GM23338 (cell line): ENCODE data around the gene CSKMT. TPM values are rescaled to one million over a fixed set of nuclear protein-coding genes. Genes with fewer than 3 reads are reported as not detected.
A peak's percentile ranks its signal among the peaks of the same experiment; 100 is the strongest.

Source experiments
- ATAC-seq: fragments of 200-7000 bp; cut with Tn5 transposase; 3 replicates; pipeline ENCODE4 v1.9.1; 2020
- DNase-seq: peaks from one replicate; pipeline ENCODE4 v3.0.0-alpha.2; 2015; ENCODE audit warnings: low spot score
- H2AFZ ChIP-seq: fragments of 200-600 bp; sonication (generic); 2 replicates; pipeline ENCODE4 v1.8.0; 2016; ENCODE audit warnings: antibody characterized with exemption, mild to moderate bottlenecking, moderate library complexity
- H3F3A ChIP-seq: fragments of 200-600 bp; sonication (generic); replicated peaks from 2 replicates; pipeline ENCODE4 v1.8.0; 2017; ENCODE audit warnings: antibody characterized with exemption, mixed run types, low read depth
- H3K27ac ChIP-seq: fragments of 200-600 bp; sonication (generic); 2 replicates; pipeline ENCODE4 v1.6.1; 2016; ENCODE audit warnings: low read depth
- H3K27me3 ChIP-seq: fragments of 200-600 bp; sonication (generic); 2 replicates; pipeline ENCODE4 v1.8.0; 2016; ENCODE audit warnings: mild to moderate bottlenecking, mixed run types, moderate library complexity; ENCODE audit not compliant: insufficient read depth
- H3K36me3 ChIP-seq: fragments of 200-600 bp; sonication (generic); 2 replicates; pipeline ENCODE4 v1.8.0; 2016; ENCODE audit warnings: mild to moderate bottlenecking; ENCODE audit not compliant: insufficient read depth
- H3K4me1 ChIP-seq: fragments of 200-600 bp; sonication (generic); 2 replicates; pipeline ENCODE4 v1.8.0; 2016; ENCODE audit warnings: mild to moderate bottlenecking, moderate library complexity; ENCODE audit not compliant: insufficient read depth
- H3K4me2 ChIP-seq: fragments of 200-600 bp; sonication (generic); 2 replicates; pipeline ENCODE4 v1.7.1; 2017; ENCODE audit warnings: mixed run types
- H3K4me3 ChIP-seq: fragments of 200-600 bp; sonication (generic); 2 replicates; pipeline ENCODE4 v1.6.1; 2016; ENCODE audit warnings: mixed run types
- H3K79me2 ChIP-seq: fragments of 200-600 bp; sonication (generic); replicated peaks from 2 replicates; pipeline ENCODE4 v1.8.0; 2017; ENCODE audit warnings: mild to moderate bottlenecking; ENCODE audit not compliant: insufficient read depth
- H3K9me2 ChIP-seq: fragments of 200-600 bp; sonication (generic); 2 replicates; pipeline ENCODE4 v1.8.0; 2017; ENCODE audit not compliant: insufficient read depth
- H4K20me1 ChIP-seq: fragments of 200-600 bp; sonication (generic); replicated peaks from 2 replicates; pipeline ENCODE4 v1.8.0; 2017; ENCODE audit warnings: mild to moderate bottlenecking; ENCODE audit not compliant: insufficient read depth
- H3K27ac Mint-ChIP-seq: 2 replicates; pipeline ENCODE4 v1.8.0; 2020; ENCODE audit warnings: inconsistent platforms, mild to moderate bottlenecking, moderate library complexity, mixed read lengths
- H3K27me3 Mint-ChIP-seq: 3 replicates; pipeline ENCODE4 v1.8.0; 2022; ENCODE audit warnings: low read depth, mild to moderate bottlenecking, moderate library complexity, mixed read lengths, inconsistent platforms; ENCODE audit not compliant: insufficient read depth, poor library complexity
- H3K36me3 Mint-ChIP-seq: 3 replicates; pipeline ENCODE4 v1.8.0; 2021; ENCODE audit warnings: low read depth, mild to moderate bottlenecking, inconsistent platforms, moderate library complexity, mixed read lengths
- H3K4me1 Mint-ChIP-seq: 3 replicates; pipeline ENCODE4 v1.8.0; 2020; ENCODE audit warnings: mild to moderate bottlenecking, inconsistent platforms, mixed read lengths
- H3K4me3 Mint-ChIP-seq: 3 replicates; pipeline ENCODE4 v1.8.0; 2021; ENCODE audit warnings: moderate library complexity, mild to moderate bottlenecking, inconsistent platforms, mixed read lengths
- H3K9me3 Mint-ChIP-seq: 3 replicates; pipeline ENCODE4 v1.8.0; 2020; ENCODE audit warnings: moderate library complexity, mild to moderate bottlenecking, inconsistent platforms, mixed read lengths
- ETS1 ChIP-seq: IDR thresholded peaks from 2 replicates; pipeline ENCODE4 v1.6.1; 2016; ENCODE audit warnings: antibody characterized with exemption
- EZH2 ChIP-seq: fragments of 200-600 bp; sonication (generic); IDR thresholded peaks from one replicate; pipeline ENCODE4 v1.8.0; 2017; ENCODE audit warnings: antibody characterized with exemption, mild to moderate bottlenecking, low read depth; ENCODE audit not compliant: unreplicated experiment
- NANOG ChIP-seq: IDR thresholded peaks from 2 replicates; pipeline ENCODE4 v1.6.1; 2016; ENCODE audit warnings: antibody characterized with exemption, borderline replicate concordance
- POLR2AphosphoS5 ChIP-seq: IDR thresholded peaks from 2 replicates; pipeline ENCODE4 v1.6.1; 2016; ENCODE audit warnings: antibody characterized with exemption, low read depth
- ZNF114 ChIP-seq: fragments of 250-450 bp; sonication (Bioruptor Pico); IDR thresholded peaks from 2 replicates; pipeline ENCODE4 v1.5.0; 2020; ENCODE audit warnings: mild to moderate bottlenecking, moderate library complexity
- polyA plus RNA-seq: library from polyadenylated mRNA; unstranded; fragments of >200 nt; fragmentation: Nextera tagmentation; extraction: Ambion mirVana; gene quantifications from 2 replicates; pipeline ENCODE4 v1.2.1, GENCODE V29; 2016
- total RNA-seq: library from RNA; depleted of rRNA; stranded (reverse); fragments of >200 nt; shearing (Covaris generic); gene quantifications from 2 replicates; pipeline ENCODE4 v1.2.3, GENCODE V29; 2014
- TF ChIP-seq, protein P1 (sequence below): IDR thresholded peaks from one replicate; pipeline ENCODE4 v1.6.1; 2018; ENCODE audit warnings: antibody characterized with exemption; ENCODE audit not compliant: unreplicated experiment
- TF ChIP-seq, protein P2 (sequence below), 2 experiments: fragments of 200-600 bp in 1 of 2; sonication (generic) in 1 of 2; conservative IDR thresholded peaks; 2 replicates each; pipeline versions ENCODE4 v1.5.1 to v1.6.1; 2016 to 2017; ENCODE audit warnings: antibody characterized with exemption in 2 of 2, low read depth in 2 of 2, mild to moderate bottlenecking in 2 of 2, moderate library complexity in 1 of 2

The CSKMT gene
- total and polyA plus RNA-seq, 2 experiments from 2014 or later: 8.0 to 25.6 TPM

GRCh38 chr11:62680825-62681240 is 15.7 kb downstream of the CSKMT start:
- Histone ChIP-seq H3K27ac (0 out of 2 replicates have a peak overlapping the region, but pooled peaks have one; percentile 1), H3K4me1 (peaks cover 11% of the 10 kb centered on the region), H3K9me2 (no peaks in the 10 kb centered on the region), H3K4me3 (no peak overlapping the region), H3K27me3 (no peaks in the 10 kb centered on the region), H2AFZ (peak overlapping the region; percentile 73), H4K20me1 (no peaks in the 10 kb centered on the region), H3K4me2 (no peak overlapping the region), H3K79me2 (peaks cover 14% of the 10 kb centered on the region), H3F3A (peaks cover 22% of the 10 kb centered on the region), H3K36me3 (no peaks in the 10 kb centered on the region)
- H3K27me3 Mint-ChIP-seq: peaks cover 5% of the 10 kb centered on the region
- DNase-seq (peak; percentile 49), ATAC-seq (peak; percentile 51)
- peaks cover 23% of the 10 kb centered on the region for H3K36me3 Mint-ChIP-seq
- no peaks in the 10 kb centered on the region for H3K9me3 Mint-ChIP-seq
- peaks cover 20% of the 10 kb centered on the region for H3K4me1 Mint-ChIP-seq
- peak overlapping the region; percentile 74 for H3K27ac Mint-ChIP-seq
- TF ChIP-seq, protein P1, sequence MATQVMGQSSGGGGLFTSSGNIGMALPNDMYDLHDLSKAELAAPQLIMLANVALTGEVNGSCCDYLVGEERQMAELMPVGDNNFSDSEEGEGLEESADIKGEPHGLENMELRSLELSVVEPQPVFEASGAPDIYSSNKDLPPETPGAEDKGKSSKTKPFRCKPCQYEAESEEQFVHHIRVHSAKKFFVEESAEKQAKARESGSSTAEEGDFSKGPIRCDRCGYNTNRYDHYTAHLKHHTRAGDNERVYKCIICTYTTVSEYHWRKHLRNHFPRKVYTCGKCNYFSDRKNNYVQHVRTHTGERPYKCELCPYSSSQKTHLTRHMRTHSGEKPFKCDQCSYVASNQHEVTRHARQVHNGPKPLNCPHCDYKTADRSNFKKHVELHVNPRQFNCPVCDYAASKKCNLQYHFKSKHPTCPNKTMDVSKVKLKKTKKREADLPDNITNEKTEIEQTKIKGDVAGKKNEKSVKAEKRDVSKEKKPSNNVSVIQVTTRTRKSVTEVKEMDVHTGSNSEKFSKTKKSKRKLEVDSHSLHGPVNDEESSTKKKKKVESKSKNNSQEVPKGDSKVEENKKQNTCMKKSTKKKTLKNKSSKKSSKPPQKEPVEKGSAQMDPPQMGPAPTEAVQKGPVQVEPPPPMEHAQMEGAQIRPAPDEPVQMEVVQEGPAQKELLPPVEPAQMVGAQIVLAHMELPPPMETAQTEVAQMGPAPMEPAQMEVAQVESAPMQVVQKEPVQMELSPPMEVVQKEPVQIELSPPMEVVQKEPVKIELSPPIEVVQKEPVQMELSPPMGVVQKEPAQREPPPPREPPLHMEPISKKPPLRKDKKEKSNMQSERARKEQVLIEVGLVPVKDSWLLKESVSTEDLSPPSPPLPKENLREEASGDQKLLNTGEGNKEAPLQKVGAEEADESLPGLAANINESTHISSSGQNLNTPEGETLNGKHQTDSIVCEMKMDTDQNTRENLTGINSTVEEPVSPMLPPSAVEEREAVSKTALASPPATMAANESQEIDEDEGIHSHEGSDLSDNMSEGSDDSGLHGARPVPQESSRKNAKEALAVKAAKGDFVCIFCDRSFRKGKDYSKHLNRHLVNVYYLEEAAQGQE: no peak
- TF ChIP-seq, protein P2, sequence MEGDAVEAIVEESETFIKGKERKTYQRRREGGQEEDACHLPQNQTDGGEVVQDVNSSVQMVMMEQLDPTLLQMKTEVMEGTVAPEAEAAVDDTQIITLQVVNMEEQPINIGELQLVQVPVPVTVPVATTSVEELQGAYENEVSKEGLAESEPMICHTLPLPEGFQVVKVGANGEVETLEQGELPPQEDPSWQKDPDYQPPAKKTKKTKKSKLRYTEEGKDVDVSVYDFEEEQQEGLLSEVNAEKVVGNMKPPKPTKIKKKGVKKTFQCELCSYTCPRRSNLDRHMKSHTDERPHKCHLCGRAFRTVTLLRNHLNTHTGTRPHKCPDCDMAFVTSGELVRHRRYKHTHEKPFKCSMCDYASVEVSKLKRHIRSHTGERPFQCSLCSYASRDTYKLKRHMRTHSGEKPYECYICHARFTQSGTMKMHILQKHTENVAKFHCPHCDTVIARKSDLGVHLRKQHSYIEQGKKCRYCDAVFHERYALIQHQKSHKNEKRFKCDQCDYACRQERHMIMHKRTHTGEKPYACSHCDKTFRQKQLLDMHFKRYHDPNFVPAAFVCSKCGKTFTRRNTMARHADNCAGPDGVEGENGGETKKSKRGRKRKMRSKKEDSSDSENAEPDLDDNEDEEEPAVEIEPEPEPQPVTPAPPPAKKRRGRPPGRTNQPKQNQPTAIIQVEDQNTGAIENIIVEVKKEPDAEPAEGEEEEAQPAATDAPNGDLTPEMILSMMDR (conservative IDR thresholded peaks at IDR 0.05; ENCODE audit: low read depth in 2 of 2): peak; percentile 28 to 50; a peak in 2 of 4 replicates
- no peak for TF ChIP-seq ETS1
- H3K4me3 Mint-ChIP-seq: no peak overlapping the region

GRCh38 chr11:62682518-62682917 is 17.4 kb downstream of the CSKMT start:
- H3K36me3 Mint-ChIP-seq: peaks cover 8% of the 10 kb centered on the region
- Histone ChIP-seq H2AFZ (no peak overlapping the region), H3K4me1 (peaks cover 8% of the 10 kb centered on the region), H3K9me2 (no peaks in the 10 kb centered on the region), H3K79me2 (peaks cover 10% of the 10 kb centered on the region), H4K20me1 (no peaks in the 10 kb centered on the region), H3K36me3 (no peaks in the 10 kb centered on the region), H3K27ac (no peak overlapping the region), H3F3A (peaks cover 9% of the 10 kb centered on the region), H3K27me3 (peaks cover 6% of the 10 kb centered on the region), H3K4me3 (no peak overlapping the region), H3K4me2 (no peak overlapping the region)
- H3K4me3 Mint-ChIP-seq: no peak overlapping the region
- H3K9me3 Mint-ChIP-seq: no peaks in the 10 kb centered on the region
- no peak for DNase-seq
- H3K4me1 Mint-ChIP-seq: peaks cover 13% of the 10 kb centered on the region
- ATAC-seq: no peak
- peaks cover 6% of the 10 kb centered on the region for H3K27me3 Mint-ChIP-seq
- TF ChIP-seq NANOG (no peak), POLR2AphosphoS5 (no peak), EZH2 (no peak), ZNF114 (CRISPR knock-in tag) (no peak)
- H3K27ac Mint-ChIP-seq: no peak overlapping the region
